Measurements from ENCODE around the gene DTNBP1.

The DTNBP1 gene

DNA sequence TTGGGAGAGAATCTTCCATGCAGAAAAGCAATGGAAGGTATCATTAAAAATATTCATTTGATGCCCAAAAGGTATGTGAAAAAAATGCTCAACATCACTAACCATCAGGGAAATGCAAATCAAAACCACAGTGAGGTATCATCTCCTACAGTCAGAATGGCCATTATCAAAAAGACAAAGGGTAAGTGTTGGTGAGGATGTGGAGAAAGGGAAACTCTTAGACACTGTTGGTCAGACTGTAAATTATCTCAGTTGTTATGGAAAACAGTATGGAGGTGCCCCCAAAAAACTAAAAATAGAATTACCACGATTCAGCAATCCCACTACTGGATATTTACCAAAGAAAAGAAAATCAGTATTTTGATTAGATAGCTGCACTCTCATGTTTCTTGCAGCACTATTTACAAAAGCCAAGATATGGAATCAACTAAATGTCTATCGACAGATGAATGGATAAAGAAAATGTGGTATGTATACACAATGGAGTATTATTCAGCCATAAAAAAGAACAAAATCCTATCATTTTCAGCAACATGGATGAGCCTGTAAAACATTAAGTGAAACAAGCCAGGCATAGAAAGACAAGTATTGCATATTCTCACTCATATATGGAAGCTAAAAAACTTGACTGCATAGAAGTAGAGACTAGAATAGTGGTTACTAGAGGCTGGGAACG, 84.0 kb downstream of the DTNBP1 start:
- Histone ChIP-seq H3K9me2 (replicated peaks; ENCODE audit: control insufficient read depth, low read length) (no peaks in the 10 kb centered on the region), H3K4me1 (ENCODE audit: control insufficient read depth, low read length) (no peaks in the 10 kb centered on the region), H3K79me2 (ENCODE audit: control insufficient read depth, low read length) (no peaks in the 10 kb centered on the region), H3K27ac (ENCODE audit: low read depth, low read length) (no peak overlapping the region), H3K9me3 (ENCODE audit: control insufficient read depth, insufficient read depth, low read length) (no peaks in the 10 kb centered on the region), H3K27me3 (ENCODE audit: control insufficient read depth, low read length) (no peaks in the 10 kb centered on the region), H3K4me2 (ENCODE audit: low read length) (no peak overlapping the region), H3F3A (ENCODE audit: control insufficient read depth, insufficient read depth) (no peaks in the 10 kb centered on the region), H4K20me1 (ENCODE audit: control insufficient read depth, insufficient read depth, low read depth, low read length) (no peaks in the 10 kb centered on the region), H3K4me3 (ENCODE audit: low read length) (no peak overlapping the region), H3K36me3 (ENCODE audit: control insufficient read depth, low read length) (peaks cover 3% of the 10 kb centered on the region; the same call in 1 of the 2 replicates)
- TF ChIP-seq, protein P1, sequence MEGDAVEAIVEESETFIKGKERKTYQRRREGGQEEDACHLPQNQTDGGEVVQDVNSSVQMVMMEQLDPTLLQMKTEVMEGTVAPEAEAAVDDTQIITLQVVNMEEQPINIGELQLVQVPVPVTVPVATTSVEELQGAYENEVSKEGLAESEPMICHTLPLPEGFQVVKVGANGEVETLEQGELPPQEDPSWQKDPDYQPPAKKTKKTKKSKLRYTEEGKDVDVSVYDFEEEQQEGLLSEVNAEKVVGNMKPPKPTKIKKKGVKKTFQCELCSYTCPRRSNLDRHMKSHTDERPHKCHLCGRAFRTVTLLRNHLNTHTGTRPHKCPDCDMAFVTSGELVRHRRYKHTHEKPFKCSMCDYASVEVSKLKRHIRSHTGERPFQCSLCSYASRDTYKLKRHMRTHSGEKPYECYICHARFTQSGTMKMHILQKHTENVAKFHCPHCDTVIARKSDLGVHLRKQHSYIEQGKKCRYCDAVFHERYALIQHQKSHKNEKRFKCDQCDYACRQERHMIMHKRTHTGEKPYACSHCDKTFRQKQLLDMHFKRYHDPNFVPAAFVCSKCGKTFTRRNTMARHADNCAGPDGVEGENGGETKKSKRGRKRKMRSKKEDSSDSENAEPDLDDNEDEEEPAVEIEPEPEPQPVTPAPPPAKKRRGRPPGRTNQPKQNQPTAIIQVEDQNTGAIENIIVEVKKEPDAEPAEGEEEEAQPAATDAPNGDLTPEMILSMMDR (IDR thresholded peaks at IDR 0.05; ENCODE audit: low read depth, low read length, poor library complexity, severe bottlenecking), result no peak
- TF ChIP-seq EZH2phosphoT487 (IDR thresholded peaks at IDR 0.05; ENCODE audit: borderline replicate concordance, low read length), result no peak

DNA sequence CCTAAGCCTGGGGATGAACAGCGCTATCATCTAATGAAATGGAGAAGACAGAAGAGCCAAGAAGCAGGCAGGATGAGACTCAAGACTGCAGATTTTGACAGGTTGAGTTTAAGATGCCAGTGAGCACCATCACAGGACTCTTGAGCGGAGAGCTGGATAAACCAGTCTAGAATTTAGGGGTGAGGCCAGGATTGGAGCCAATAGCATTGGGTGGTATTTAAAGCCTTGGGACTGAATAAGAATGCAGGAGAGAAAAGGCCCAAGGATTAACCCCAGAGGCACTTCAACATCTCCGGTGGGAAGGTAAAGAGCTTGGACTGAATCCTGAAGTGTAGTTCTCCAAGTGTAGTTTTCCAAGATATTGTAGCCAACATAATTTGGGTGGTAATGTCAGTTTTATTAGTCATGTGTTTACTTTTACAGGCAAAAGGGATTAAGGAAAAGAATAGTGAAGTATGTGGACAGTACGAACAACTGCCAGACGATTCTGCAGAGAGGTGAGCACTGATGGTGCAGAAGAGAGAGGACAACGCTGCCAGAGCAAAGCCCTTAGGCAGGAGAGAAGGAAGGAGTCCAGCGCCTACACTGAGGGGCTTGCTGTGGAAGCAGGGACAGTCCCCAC, 85.2 kb downstream of the DTNBP1 start:
- no peaks in the 10 kb centered on the region for H4K20me1 ChIP-seq (ENCODE audit: control insufficient read depth, insufficient read depth, low read depth, low read length)
- no peaks in the 10 kb centered on the region for H3K9me3 ChIP-seq (ENCODE audit: control insufficient read depth, insufficient read depth, low read length)
- H3K9me2 ChIP-seq (replicated peaks; ENCODE audit: control insufficient read depth, low read length), result no peaks in the 10 kb centered on the region
- H3K27me3 ChIP-seq (ENCODE audit: control insufficient read depth, low read length), result no peaks in the 10 kb centered on the region
- no peak overlapping the region for H3K27ac ChIP-seq (ENCODE audit: low read depth, low read length)
- no peaks in the 10 kb centered on the region for H3F3A ChIP-seq (ENCODE audit: control insufficient read depth, insufficient read depth)
- H3K4me1 ChIP-seq (ENCODE audit: control insufficient read depth, low read length), result no peaks in the 10 kb centered on the region
- TF ChIP-seq EZH2phosphoT487 (IDR thresholded peaks at IDR 0.05; ENCODE audit: borderline replicate concordance, low read length), result no peak
- TF ChIP-seq, protein P1 (IDR thresholded peaks at IDR 0.05; ENCODE audit: low read depth, low read length, poor library complexity, severe bottlenecking), result no peak
- H3K36me3 ChIP-seq (ENCODE audit: control insufficient read depth, low read length), result peaks cover 3% of the 10 kb centered on the region
- H3K4me2 ChIP-seq (ENCODE audit: low read length), result no peak overlapping the region
- no peak overlapping the region for H3K4me3 ChIP-seq (ENCODE audit: low read length)
- no peaks in the 10 kb centered on the region for H3K79me2 ChIP-seq (ENCODE audit: control insufficient read depth, low read length)

DNA sequence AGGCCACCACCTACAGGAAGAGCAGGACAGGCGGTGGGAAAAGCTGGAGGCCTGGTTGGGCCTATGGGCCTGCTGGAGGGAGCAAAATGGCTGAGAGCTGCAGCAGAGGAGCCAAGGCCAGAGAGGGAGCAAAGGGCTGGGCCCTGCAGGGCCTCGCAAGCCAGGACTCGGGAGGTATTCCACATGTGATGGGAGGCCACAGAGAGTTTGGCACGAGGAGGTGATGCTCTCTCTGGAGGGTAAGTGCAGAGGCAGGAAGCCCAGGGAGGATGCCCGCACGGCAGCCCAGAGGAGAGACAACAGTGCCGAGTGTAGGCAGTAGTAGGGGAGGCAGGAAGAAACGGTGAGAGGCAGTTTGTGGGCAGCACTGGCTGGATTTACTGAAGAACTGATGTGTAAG, 85.7 kb downstream of the DTNBP1 start:
- Histone ChIP-seq H3F3A (ENCODE audit: control insufficient read depth, insufficient read depth) (no peaks in the 10 kb centered on the region), H3K9me3 (ENCODE audit: control insufficient read depth, insufficient read depth, low read length) (no peaks in the 10 kb centered on the region), H3K9me2 (replicated peaks; ENCODE audit: control insufficient read depth, low read length) (no peaks in the 10 kb centered on the region), H3K27ac (ENCODE audit: low read depth, low read length) (no peak overlapping the region), H3K4me3 (ENCODE audit: low read length) (no peak overlapping the region), H3K4me2 (ENCODE audit: low read length) (no peak overlapping the region), H4K20me1 (ENCODE audit: control insufficient read depth, insufficient read depth, low read depth, low read length) (no peaks in the 10 kb centered on the region), H3K4me1 (ENCODE audit: control insufficient read depth, low read length) (no peaks in the 10 kb centered on the region), H3K27me3 (ENCODE audit: control insufficient read depth, low read length) (no peaks in the 10 kb centered on the region), H3K79me2 (ENCODE audit: control insufficient read depth, low read length) (no peaks in the 10 kb centered on the region), H3K36me3 (ENCODE audit: control insufficient read depth, low read length) (peaks cover 6% of the 10 kb centered on the region)
- TF ChIP-seq, protein P1 (IDR thresholded peaks at IDR 0.05; ENCODE audit: low read depth, low read length, poor library complexity, severe bottlenecking), result no peak
- no peak for TF ChIP-seq EZH2phosphoT487 (IDR thresholded peaks at IDR 0.05; ENCODE audit: borderline replicate concordance, low read length)
